Measurements from ENCODE around the gene ZNF598.

Gene ZNF598

GRCh38 chr16:2022723-2023091, 13.1 kb upstream of the ZNF598 start:
- Histone ChIP-seq H4K20me1 (ENCODE audit: insufficient read depth, low read length) (peaks cover 3% of the 10 kb centered on the region), H3K4me2 (ENCODE audit: insufficient read depth, low read length) (peak overlapping the region; percentile 84), H3K36me3 (ENCODE audit: insufficient read depth, low read length) (no peaks in the 10 kb centered on the region), H2AFZ (ENCODE audit: low read depth, low read length) (peak overlapping the region; percentile 83), H3K4me1 (ENCODE audit: insufficient read depth, low read length) (peaks cover 20% of the 10 kb centered on the region), H3K79me2 (ENCODE audit: insufficient read depth, low read length) (no peaks in the 10 kb centered on the region), H3K9me3 (ENCODE audit: insufficient read depth, low read length, severe bottlenecking) (no peaks in the 10 kb centered on the region), H3K27ac (ENCODE audit: low read length) (peak overlapping the region; percentile 51; the same call in 1 of the 2 replicates), H3K4me3 (ENCODE audit: low read depth in 1 of 2, low read length in 2 of 2) (peak overlapping the region in 1 of 2 experiments; percentile 53; a peak in 2 of 4 replicates), H3K9ac (ENCODE audit: low read depth, low read length) (peak overlapping the region; percentile 51), H3K27me3 (ENCODE audit: insufficient read depth, low read length, poor library complexity) (peaks cover 19% of the 10 kb centered on the region)
- no peak for TF ChIP-seq CTCF (IDR thresholded peaks at IDR 0.05; ENCODE audit: borderline replicate concordance, extremely low read depth, low read length, poor library complexity, severe bottlenecking)
- TF ChIP-seq EZH2 (IDR thresholded peaks at IDR 0.05; ENCODE audit: borderline replicate concordance, low read depth, low read length, severe bottlenecking), result no peak
- ATAC-seq (ENCODE audit: insufficient read depth, low read depth) (peak; percentile 70), DNase-seq (peak; percentile 71)

- H3K9me3 ChIP-seq (ENCODE audit: insufficient read depth, low read length, severe bottlenecking), result no peaks in the 10 kb centered on the region
- no peak overlapping the region for H3K4me2 ChIP-seq (ENCODE audit: insufficient read depth, low read length)
- ATAC-seq (ENCODE audit: insufficient read depth, low read depth) (no peak), DNase-seq (no peak)
- H3K27me3 ChIP-seq (ENCODE audit: insufficient read depth, low read length, poor library complexity), result no peaks in the 10 kb centered on the region
- no peaks in the 10 kb centered on the region for H3K36me3 ChIP-seq (ENCODE audit: insufficient read depth, low read length)
- peaks cover 18% of the 10 kb centered on the region for H3K4me1 ChIP-seq (ENCODE audit: insufficient read depth, low read length)
- H2AFZ ChIP-seq (ENCODE audit: low read depth, low read length), result no peak overlapping the region
- H4K20me1 ChIP-seq (ENCODE audit: insufficient read depth, low read length), result no peaks in the 10 kb centered on the region
- no peak overlapping the region for H3K4me3 ChIP-seq (ENCODE audit: low read depth in 1 of 2, low read length in 2 of 2)
- TF ChIP-seq EZH2 (IDR thresholded peaks at IDR 0.05; ENCODE audit: borderline replicate concordance, low read depth, low read length, severe bottlenecking) (no peak), CTCF (IDR thresholded peaks at IDR 0.05; ENCODE audit: borderline replicate concordance, extremely low read depth, low read length, poor library complexity, severe bottlenecking) (no peak)
- H3K9ac ChIP-seq (ENCODE audit: low read depth, low read length), result no peak overlapping the region
- no peak overlapping the region for H3K27ac ChIP-seq (ENCODE audit: low read length)
- H3K79me2 ChIP-seq (ENCODE audit: insufficient read depth, low read length), result no peaks in the 10 kb centered on the region
Observed at GRCh38 chr16:2019921-2020831, 10.6 kb upstream of the ZNF598 start.

DNA sequence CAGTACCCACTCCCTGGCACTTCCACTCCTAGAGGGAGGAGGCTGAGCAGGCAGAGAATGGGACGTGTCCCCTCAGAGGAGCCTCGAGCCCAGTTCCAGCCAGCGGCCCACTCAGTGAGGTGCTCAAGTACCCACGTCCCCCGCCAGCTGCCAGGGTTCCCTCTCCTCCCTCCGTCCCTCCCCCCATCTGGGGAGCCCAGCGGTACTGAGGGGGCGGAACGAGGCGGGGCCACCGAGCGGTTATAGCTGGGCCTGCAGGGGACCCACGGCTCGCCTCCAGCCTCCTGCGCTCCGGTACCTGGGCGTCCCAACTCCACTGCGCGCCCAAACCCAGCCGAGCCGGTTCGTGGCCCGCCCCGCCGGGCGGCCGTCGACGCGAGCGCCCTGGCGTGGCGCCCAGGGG, 9.9 kb upstream of the ZNF598 start, which contains the start of gene NPW:
TSS of gene NPW (plus strand) at position 268 of the 403 bp plus-strand sequence.
- H3K27ac ChIP-seq (ENCODE audit: low read length), result no peak within 1 kb of the TSS
- no peak within 1 kb of the TSS for H2AFZ ChIP-seq (ENCODE audit: low read depth, low read length)
- no peaks in the 10 kb centered on the region for H3K79me2 ChIP-seq (ENCODE audit: insufficient read depth, low read length)
- no peak within 1 kb of the TSS for H3K4me2 ChIP-seq (ENCODE audit: insufficient read depth, low read length)
- ATAC-seq (ENCODE audit: insufficient read depth, low read depth), result no peak
- no peak within 1 kb of the TSS for H3K9ac ChIP-seq (ENCODE audit: low read depth, low read length)
- TF ChIP-seq EZH2 (IDR thresholded peaks at IDR 0.05; ENCODE audit: borderline replicate concordance, low read depth, low read length, severe bottlenecking) (no peak), CTCF (IDR thresholded peaks at IDR 0.05; ENCODE audit: borderline replicate concordance, extremely low read depth, low read length, poor library complexity, severe bottlenecking) (no peak)
- H3K4me3 ChIP-seq (ENCODE audit: low read depth in 1 of 2, low read length in 2 of 2), result no peak within 1 kb of the TSS
- H3K27me3 ChIP-seq (ENCODE audit: insufficient read depth, low read length, poor library complexity), result no peaks in the 10 kb centered on the region
- H3K36me3 ChIP-seq (ENCODE audit: insufficient read depth, low read length), result no peaks in the 10 kb centered on the region
- peak; percentile 39 for DNase-seq
- H3K4me1 ChIP-seq (ENCODE audit: insufficient read depth, low read length), result peaks cover 18% of the 10 kb centered on the region
- H3K9me3 ChIP-seq (ENCODE audit: insufficient read depth, low read length, severe bottlenecking), result no peaks in the 10 kb centered on the region
- no peaks in the 10 kb centered on the region for H4K20me1 ChIP-seq (ENCODE audit: insufficient read depth, low read length)

All from DND-41 (cell line).